Measurements from ENCODE around the gene RSBN1L.

DNA sequence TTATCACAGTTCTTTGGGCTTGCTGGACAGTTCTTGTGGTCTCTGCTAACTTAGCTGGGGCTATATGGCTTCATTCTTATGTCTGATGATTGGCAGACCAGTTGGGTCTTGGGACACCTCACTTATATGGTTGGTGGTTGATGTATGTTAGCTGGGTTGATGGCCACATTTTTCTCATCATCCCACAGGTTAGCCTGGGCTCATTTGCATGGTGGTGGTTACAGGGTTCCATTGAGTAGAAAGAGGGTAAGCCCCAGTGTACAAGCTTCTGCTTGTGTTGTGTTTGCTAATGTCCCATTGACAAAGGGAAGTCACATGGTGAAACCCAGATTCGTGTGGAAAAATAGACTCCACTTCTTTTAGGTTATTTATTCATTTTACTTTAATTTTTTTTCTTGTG, 61.3 kb downstream of the RSBN1L start:
- TF ChIP-seq, protein P1, sequence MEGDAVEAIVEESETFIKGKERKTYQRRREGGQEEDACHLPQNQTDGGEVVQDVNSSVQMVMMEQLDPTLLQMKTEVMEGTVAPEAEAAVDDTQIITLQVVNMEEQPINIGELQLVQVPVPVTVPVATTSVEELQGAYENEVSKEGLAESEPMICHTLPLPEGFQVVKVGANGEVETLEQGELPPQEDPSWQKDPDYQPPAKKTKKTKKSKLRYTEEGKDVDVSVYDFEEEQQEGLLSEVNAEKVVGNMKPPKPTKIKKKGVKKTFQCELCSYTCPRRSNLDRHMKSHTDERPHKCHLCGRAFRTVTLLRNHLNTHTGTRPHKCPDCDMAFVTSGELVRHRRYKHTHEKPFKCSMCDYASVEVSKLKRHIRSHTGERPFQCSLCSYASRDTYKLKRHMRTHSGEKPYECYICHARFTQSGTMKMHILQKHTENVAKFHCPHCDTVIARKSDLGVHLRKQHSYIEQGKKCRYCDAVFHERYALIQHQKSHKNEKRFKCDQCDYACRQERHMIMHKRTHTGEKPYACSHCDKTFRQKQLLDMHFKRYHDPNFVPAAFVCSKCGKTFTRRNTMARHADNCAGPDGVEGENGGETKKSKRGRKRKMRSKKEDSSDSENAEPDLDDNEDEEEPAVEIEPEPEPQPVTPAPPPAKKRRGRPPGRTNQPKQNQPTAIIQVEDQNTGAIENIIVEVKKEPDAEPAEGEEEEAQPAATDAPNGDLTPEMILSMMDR (IDR thresholded peaks at IDR 0.05): no peak
- TF ChIP-seq POLR2A (IDR thresholded peaks at IDR 0.05): no peak

All from thyroid gland (tissue), 4 donors.